GM12874 (cell line): ENCODE measurements around the gene MBD5.

Experiments
- CTCF ChIP-seq: IDR thresholded peaks from 2 replicates; pipeline ENCODE4 v1.5.1; 2011; ENCODE audit warnings: low read depth, mild to moderate bottlenecking, control low read depth, low read length, moderate library complexity; ENCODE audit not compliant: insufficient read depth

Gene MBD5

GRCh38 chr2:148221166-148221565 is 200.3 kb downstream of the MBD5 start:
- TF ChIP-seq CTCF = no peak

GRCh38 chr2:148221926-148222325 is 201.0 kb downstream of the MBD5 start:
- no peak for TF ChIP-seq CTCF

- no peak for TF ChIP-seq CTCF
Observed at GRCh38 chr2:148231858-148232257, 211.0 kb downstream of the MBD5 start.

GRCh38 chr2:148234143-148234542 is 213.3 kb downstream of the MBD5 start:
- TF ChIP-seq CTCF = no peak

GRCh38 chr2:148237911-148238310 is 217.0 kb downstream of the MBD5 start:
- TF ChIP-seq CTCF = no peak

- no peak for TF ChIP-seq CTCF
Observed at GRCh38 chr2:148238561-148238960, 217.7 kb downstream of the MBD5 start.

- TF ChIP-seq CTCF = no peak
Observed at GRCh38 chr2:148240838-148241237, 219.9 kb downstream of the MBD5 start.
